Stimulated activated CD4-positive, alpha-beta T cell treated with anti-CD3 and anti-CD28 coated beads, Interleukin-1b, Interleukin-23, amount 100 ng/mL, for 4 hours (primary cell): ENCODE measurements around the gene RUVBL1.
A peak's percentile ranks its signal among the peaks of the same experiment; 100 is the strongest.

Source experiments
- DNase-seq, 2 donors: peaks; one replicate each; pipeline ENCODE4 v3.0.0-alpha.2; 2020; ENCODE audit warnings: low read depth in 2 of 2

Gene RUVBL1

GRCh38 chr3:128068156-128068620, 55.4 kb downstream of the RUVBL1 start:
- DNase-seq, result no peak

- no peak for DNase-seq
Measured at GRCh38 chr3:128067489-128067888, 56.1 kb downstream of the RUVBL1 start.

GRCh38 chr3:128066676-128067075, 56.9 kb downstream of the RUVBL1 start:
- DNase-seq, result no peak

- DNase-seq, result no peak
Measured at GRCh38 chr3:128066114-128066513, 57.5 kb downstream of the RUVBL1 start.

- no peak for DNase-seq
Measured at GRCh38 chr3:128064962-128065361, 58.6 kb downstream of the RUVBL1 start.

- no peak for DNase-seq
Measured at GRCh38 chr3:128063865-128064264, 59.7 kb downstream of the RUVBL1 start.

- no peak for DNase-seq
Measured at GRCh38 chr3:128062033-128062745, 61.4 kb downstream of the RUVBL1 start.

GRCh38 chr3:128060473-128061381, 62.9 kb downstream of the RUVBL1 start:
- DNase-seq, result no peak

- DNase-seq, result no peak
Measured at GRCh38 chr3:128056258-128056657, 67.4 kb downstream of the RUVBL1 start.

- no peak for DNase-seq
Measured at GRCh38 chr3:128054367-128054766, 69.2 kb downstream of the RUVBL1 start.

GRCh38 chr3:128053614-128054013, 70.0 kb downstream of the RUVBL1 start:
- DNase-seq, result no peak

- no peak for DNase-seq
Measured at GRCh38 chr3:128052595-128053351, 70.8 kb downstream of the RUVBL1 start.

- peak; percentile 95 for DNase-seq
Measured at GRCh38 chr3:128051837-128052594, 71.6 kb downstream of the RUVBL1 start, which contains the start of gene SEC61A1. TSS of gene SEC61A1 (plus strand) at chr3:128052437. CDS start at chr3:128052553, 116 bp downstream.

GRCh38 chr3:128051459-128051836, 72.2 kb downstream of the RUVBL1 start:
- no peak for DNase-seq

GRCh38 chr3:128050597-128050996, 73.0 kb downstream of the RUVBL1 start:
- no peak for DNase-seq

GRCh38 chr3:128041344-128041743, 82.3 kb downstream of the RUVBL1 start:
- DNase-seq, result no peak

- DNase-seq, result no peak
Measured at GRCh38 chr3:128040660-128041059, 83.0 kb downstream of the RUVBL1 start.

GRCh38 chr3:128040041-128040440, 83.6 kb downstream of the RUVBL1 start:
- DNase-seq, result no peak

- no peak for DNase-seq
Measured at GRCh38 chr3:128036119-128036518, 87.5 kb downstream of the RUVBL1 start.

GRCh38 chr3:128033102-128033501, 90.5 kb downstream of the RUVBL1 start:
- no peak for DNase-seq
